Activated T-helper 1 cell treated with Interleukin-2 at 50 U/mL for 16 hours (primary cell): ENCODE results near the gene EOLA2.
"Not testable (repeated sequence)": the region's sequence is repeated elsewhere in the genome, so short reads cannot be mapped to it uniquely, and the experiment has no call there.

Experiments
- DNase-seq: peaks from one replicate; pipeline ENCODE4 v3.0.0-alpha.2; 2020; ENCODE audit warnings: low read depth

Gene EOLA2

GRCh38 chrX:149932970-149933369 lies 5.3 kb downstream of the EOLA2 start:
- not testable (repeated sequence) for DNase-seq

DNA sequence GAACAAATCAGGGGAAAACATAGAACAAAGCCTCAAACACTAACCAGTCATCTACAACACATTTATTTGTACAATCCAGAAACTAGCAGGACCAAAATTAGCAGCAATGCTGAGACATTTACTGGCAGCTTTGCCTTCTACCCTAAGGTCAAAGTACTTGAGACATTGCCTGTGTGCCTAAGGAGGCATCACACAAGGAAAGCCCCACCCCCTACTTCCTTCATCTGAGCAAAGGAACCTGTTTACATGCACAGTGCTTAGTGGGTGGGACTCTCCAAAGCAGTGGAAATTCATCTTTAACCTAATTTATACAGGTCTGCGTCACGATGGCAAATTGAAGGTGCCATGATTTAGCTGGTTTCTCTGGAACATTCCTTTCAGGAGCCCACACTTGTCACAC lies 6.1 kb downstream of the EOLA2 start:
- DNase-seq = not testable (repeated sequence)

GRCh38 chrX:149931355-149931754 lies 6.9 kb downstream of the EOLA2 start:
- DNase-seq = not testable (repeated sequence)

DNA sequence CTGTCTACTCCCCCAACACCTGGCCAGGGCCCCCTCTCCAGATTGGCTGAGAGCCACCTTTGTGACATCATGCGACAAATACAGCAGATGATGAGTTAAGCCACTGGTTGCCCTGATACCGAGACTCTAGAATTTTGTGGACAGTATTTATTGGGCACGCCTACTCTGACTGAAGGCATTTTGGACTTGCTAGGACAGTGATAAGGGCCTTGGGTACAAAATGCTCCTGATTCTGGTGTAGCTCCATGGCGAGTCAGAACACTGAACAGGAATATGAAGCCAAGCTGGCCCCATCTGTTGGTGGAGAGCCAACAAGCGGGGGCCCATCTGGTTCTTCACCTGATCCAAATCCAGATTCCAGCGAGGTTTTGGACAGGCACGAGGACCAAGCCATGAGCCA lies 8.9 kb downstream of the EOLA2 start, which contains the start of gene HSFX4:
HSFX4 (plus strand) TSS at position 174 of the 400 bp plus-strand sequence; CDS start at position 246, 72 bp downstream.
- DNase-seq = not testable (repeated sequence)

DNA sequence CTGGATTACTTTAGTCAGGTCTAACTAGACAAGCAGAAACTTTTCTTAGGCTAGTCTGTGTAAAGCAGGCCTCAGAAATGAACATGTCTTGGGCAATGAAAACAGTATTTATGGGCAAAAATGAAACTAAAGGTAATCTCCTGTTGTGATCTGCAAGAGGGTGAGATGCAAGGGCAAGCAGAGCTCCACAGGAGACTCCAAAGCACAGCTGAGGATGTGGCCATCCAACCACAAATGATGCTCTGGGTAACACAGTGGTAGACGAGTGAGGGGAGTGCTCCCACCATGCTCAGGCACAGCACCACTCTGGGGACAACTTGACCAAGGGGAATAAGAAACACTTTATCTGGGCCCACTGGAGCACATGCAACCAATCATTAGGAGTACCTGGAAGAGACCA lies 9.7 kb downstream of the EOLA2 start:
- DNase-seq = not testable (repeated sequence)

GRCh38 chrX:149927964-149928258 lies 10.4 kb downstream of the EOLA2 start:
- not testable (repeated sequence) for DNase-seq

DNA sequence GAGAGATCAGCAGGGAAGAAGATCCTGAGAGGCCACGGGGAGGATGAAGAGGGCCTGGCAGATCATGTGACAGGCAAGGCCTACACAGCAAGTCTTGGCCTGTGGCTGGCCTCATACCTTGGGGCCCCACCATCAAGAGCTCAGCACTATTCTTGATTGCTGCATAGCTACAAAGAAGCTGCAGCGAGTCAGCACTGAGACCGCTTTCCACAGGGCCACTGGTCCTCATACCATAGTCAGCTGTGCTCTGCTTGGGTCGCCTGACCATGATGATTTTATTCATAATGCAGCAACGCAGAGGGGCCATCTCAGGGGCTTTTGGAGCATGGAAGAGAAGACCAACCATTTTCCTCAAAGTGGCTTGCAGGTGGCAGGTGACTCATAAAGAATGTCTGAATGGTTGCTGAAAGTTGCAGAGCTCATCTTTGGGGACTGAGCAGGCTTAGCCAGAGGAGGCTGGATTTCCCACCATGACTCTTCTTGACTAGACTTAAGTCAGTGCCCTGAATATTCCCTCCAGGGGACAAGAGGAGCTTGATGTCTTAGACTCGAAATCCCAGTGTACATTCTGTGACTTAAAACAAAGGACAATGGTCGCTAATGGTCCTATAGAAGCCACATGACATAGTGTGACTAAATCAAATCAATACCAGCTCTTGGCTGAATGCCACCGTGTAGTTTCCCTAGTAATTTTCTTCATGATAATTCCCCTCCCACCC lies 10.9 kb downstream of the EOLA2 start:
- not testable (repeated sequence) for DNase-seq

GRCh38 chrX:149924434-149924833 lies 13.9 kb downstream of the EOLA2 start:
- not testable (repeated sequence) for DNase-seq

DNA sequence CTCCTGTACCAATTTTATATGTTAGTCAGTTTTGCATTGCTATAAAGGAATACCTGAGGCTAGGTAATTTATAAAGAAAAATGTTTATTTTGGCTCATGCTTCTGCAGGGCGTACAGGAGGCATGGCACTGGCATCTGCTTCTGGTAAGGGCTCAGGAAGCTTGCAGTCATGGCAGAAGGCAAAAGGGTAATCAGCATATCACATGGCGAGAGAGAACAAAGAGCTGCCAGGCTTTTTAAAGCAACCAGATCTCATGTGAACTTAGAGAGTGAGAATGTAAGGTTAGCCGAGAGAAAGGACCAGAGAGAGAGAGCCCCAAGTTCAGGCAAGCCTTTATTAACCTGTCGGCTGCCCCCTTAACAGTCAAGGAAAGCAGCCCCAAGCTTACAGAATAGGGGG lies 14.5 kb downstream of the EOLA2 start:
- not testable (repeated sequence) for DNase-seq

GRCh38 chrX:149916745-149917392 lies 21.4 kb downstream of the EOLA2 start:
- DNase-seq = no peak

DNA sequence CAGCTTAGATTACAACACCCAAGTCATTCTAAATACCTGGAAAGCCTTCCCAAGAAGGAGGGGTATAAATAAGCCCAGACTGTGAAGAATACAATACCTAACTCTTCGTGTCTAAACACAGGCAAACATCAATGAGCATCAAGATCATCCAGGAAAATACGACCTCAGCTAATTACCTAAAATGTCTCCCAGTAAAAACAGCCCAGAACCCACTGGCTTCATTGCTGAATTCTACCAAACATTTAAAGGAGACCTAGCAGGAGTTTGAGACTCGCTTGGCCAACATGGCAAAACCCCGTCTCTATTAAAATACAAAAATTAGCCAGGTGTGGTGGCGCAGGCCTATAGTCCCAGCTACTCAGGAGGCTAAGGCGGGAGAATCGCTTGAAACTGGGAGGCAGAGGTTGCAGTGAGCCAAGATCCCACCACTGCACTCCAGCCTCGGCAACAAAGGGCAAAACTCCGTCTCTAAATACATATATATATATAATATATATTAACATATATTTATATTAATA lies 28.1 kb downstream of the EOLA2 start:
- no peak for DNase-seq

DNA sequence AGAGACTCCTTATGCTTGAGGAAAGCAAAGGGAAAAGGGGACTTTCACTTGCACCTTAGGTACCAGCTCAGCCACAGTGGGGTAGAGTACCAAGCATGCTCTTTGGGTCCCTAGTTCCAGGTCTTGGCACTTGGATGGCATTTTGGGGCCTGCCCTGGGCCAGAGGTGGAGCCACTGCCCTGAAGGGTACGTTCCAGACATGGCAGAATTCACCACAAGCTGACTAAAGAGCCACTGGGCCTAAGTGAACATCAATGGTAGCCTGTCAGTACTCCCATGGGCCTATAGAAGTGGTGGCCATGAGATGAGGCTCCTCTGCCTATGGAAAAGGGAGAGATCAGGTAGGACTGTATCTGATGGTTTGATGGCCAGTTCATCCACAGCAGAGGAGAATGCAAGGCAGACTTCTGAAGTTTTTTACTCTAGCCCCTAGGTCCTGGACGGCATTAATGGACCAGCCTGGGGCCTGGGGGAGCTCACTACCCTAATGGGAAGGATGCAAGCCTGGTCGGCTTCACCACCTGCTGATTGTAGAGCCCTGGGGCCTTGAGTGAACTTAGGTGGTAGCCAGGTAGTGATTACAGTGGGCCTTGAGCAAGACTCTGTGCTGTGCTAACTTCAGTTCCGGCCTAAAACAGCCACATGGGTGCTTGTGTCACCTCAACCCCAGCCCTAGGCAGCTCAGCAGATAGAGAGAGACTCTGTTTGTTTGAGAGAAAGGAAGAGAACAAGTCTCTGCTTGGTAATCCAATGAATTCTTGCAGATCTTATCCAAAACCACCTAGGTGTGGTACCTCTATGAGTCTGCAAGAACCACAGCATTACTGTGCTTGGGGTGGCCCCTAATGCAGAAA lies 28.7 kb downstream of the EOLA2 start:
- no peak for DNase-seq

DNA sequence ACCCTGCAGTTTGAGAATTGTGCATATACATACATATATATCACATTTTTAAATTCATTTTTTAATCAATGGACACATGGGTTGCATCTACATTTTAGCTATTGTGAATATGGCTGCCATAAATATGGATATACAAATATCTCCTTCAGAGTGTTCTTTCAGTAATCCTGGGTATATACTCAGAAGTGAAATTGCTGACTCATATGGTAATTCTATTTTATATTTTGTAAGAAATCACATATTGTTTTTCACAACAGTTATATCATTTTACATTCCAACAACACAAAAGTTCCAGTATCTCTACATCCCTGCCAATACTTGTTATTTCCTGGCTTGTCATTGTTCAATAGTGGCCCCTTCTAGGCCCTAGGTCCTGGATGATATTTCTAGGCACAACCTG lies 29.6 kb downstream of the EOLA2 start:
- no peak for DNase-seq

DNA sequence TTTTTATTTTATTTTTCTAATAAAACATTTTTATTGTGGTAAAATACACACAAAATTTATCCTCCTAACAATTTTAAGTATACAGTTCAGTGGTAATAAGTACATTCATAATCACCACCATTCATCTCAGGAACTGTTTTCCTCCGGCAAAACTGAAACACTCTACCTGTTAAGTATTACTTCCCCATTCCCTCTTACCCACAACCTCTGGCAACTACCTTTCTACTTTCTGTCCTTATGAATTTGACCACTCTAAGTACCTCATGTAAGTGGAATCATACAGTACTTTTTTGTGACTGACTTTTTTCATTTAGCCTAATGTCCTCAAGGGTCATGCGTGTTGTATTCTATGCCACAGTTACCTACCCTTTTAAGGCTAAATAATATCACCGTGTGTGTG lies 30.0 kb downstream of the EOLA2 start:
- no peak for DNase-seq

- DNase-seq = no peak
Measured at GRCh38 chrX:149903889-149904748, 34.2 kb downstream of the EOLA2 start.

GRCh38 chrX:149898554-149898953 lies 39.7 kb downstream of the EOLA2 start:
- DNase-seq = no peak

GRCh38 chrX:149890828-149891227 lies 47.5 kb downstream of the EOLA2 start:
- not testable (repeated sequence) for DNase-seq
